ENCODE results near the gene POFUT2. TPM values are rescaled to one million over a fixed set of nuclear protein-coding genes. Genes with fewer than 3 reads are reported as not detected.

POFUT2 gene
- total and polyA plus RNA-seq, 2 donors from 2014 or later: 18.3 to 30.2 TPM

DNA sequence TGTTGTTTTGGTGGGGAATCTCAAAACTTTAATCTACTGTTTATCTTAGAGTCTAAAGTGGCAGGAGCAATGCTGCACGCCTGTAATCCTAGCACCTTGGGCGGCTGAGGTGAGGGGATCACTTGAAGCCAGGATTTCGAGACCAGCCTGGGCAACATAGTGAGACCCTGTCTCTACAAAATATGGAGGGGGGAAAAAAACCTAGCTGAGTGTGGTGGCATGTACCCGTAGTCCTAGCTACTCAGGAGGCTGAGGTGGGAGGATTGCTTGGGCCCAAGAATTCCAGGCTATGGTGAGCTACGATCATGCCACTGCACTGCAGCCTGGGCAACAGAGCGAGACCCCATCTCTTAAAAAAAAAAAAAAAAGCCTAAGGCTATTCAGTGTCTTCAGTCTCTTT, 38.1 kb downstream of the POFUT2 start:
- no peak overlapping the region for H3K9ac ChIP-seq (ENCODE audit: low read length in 3 of 3)
- no peak for DNase-seq
- H3K27ac ChIP-seq (ENCODE audit: low read depth in 2 of 2, low read length in 2 of 2): no peak overlapping the region
- H3K4me3 ChIP-seq (ENCODE audit: low read length in 3 of 3): no peak overlapping the region
- intact Hi-C loops (cut with DNase I): no loop called here
- no peaks in the 10 kb centered on the region for H3K36me3 ChIP-seq (ENCODE audit: control insufficient read depth in 2 of 3, insufficient read depth in 3 of 3, low read length in 3 of 3)
- H3K9me3 ChIP-seq (ENCODE audit: control insufficient read depth in 2 of 3, insufficient read depth in 1 of 3, low read length in 3 of 3): peaks cover 0 to under 1% (median 0%) of the 10 kb centered on the region in 3 donors
- TF ChIP-seq CTCF (IDR thresholded peaks at IDR 0.05; ENCODE audit: borderline replicate concordance, extremely low read depth, insufficient read depth): no peak
- no peaks in the 10 kb centered on the region for H3K4me1 ChIP-seq (ENCODE audit: control insufficient read depth in 2 of 3, insufficient read depth in 2 of 3, low read depth in 1 of 3, low read length in 3 of 3)
- FAIRE-seq: no peak
- H3K27me3 ChIP-seq (ENCODE audit: control insufficient read depth, insufficient read depth, low read length): no peaks in the 10 kb centered on the region

DNA sequence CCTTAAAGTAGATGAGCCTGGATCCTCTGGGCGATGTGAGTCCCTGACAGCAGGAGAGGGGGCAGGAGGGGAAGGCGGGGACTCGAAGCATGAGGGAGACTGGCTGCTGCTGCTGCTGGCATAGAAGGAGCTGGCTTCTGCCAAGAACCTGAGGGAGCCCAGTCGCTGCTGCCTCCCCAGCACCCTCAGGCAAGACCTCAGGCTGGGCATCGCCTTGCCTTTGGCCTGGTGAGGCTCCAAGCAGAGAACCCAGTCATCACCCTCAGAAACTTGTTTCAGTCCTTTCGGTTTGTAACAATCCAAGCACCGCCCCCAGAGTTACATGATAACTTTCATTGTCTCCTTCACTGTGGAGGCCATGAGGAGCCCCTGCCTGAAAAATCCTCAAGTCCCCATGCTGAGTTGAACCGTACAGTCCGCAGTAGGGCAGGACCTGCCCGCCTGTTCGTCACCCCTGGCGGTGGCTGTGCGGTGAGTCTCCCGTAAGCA, 38.8 kb downstream of the POFUT2 start:
- no peak for TF ChIP-seq CTCF (IDR thresholded peaks at IDR 0.05; ENCODE audit: borderline replicate concordance, extremely low read depth, insufficient read depth)
- H3K27ac ChIP-seq (ENCODE audit: low read depth in 2 of 2, low read length in 2 of 2): no peak overlapping the region
- H3K4me3 ChIP-seq (ENCODE audit: low read length in 3 of 3): peak overlapping the region in 1 of 3 donors; percentile 43
- peak in 2 of 5 donors; percentile 41 to 51 for DNase-seq
- H3K9ac ChIP-seq (ENCODE audit: low read length in 3 of 3): no peak overlapping the region
- peaks cover 0 to 7% (median 3%) of the 10 kb centered on the region in 3 donors for H3K9me3 ChIP-seq (ENCODE audit: control insufficient read depth in 2 of 3, insufficient read depth in 1 of 3, low read length in 3 of 3)
- no peaks in the 10 kb centered on the region for H3K4me1 ChIP-seq (ENCODE audit: control insufficient read depth in 2 of 3, insufficient read depth in 2 of 3, low read depth in 1 of 3, low read length in 3 of 3)
- H3K36me3 ChIP-seq (ENCODE audit: control insufficient read depth in 2 of 3, insufficient read depth in 3 of 3, low read length in 3 of 3): no peaks in the 10 kb centered on the region
- no peak for FAIRE-seq
- intact Hi-C loops (cut with DNase I): no loop called here
- H3K27me3 ChIP-seq (ENCODE audit: control insufficient read depth, insufficient read depth, low read length): no peaks in the 10 kb centered on the region

DNA sequence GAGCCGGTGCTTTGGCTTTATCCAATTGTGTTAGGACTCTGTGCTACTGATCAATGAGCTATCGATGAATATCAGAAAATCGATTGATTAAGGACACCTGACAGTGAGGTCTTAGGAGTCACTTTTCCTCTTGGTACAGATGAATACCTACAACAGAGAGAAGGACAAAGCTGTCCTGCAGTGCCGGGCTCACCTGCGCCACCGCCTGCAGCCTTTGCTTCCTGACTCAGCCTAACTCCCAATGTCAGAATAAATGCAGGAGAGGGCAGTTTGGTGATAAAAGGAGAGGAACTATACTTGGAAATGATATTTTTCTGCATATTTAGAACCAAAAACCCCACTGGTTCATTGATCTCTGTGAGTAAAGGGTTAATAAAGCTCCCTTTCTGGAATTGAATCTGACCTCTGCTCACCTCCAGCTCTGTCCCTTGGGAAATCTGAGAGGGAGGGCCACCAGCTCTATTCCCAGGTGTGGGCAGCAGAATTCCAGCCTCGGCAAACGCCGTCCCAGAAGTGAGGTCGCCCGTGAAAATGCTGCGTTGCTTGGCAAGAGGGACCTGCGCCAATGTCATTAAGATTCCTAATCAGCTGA, 39.3 kb downstream of the POFUT2 start:
- no peaks in the 10 kb centered on the region for H3K27me3 ChIP-seq (ENCODE audit: control insufficient read depth, insufficient read depth, low read length)
- H3K4me3 ChIP-seq (ENCODE audit: low read length in 3 of 3): peak overlapping the region in 1 of 3 donors; percentile 43
- no peak for TF ChIP-seq CTCF (IDR thresholded peaks at IDR 0.05; ENCODE audit: borderline replicate concordance, extremely low read depth, insufficient read depth)
- peaks cover 0 to 11% (median 6%) of the 10 kb centered on the region in 3 donors for H3K9me3 ChIP-seq (ENCODE audit: control insufficient read depth in 2 of 3, insufficient read depth in 1 of 3, low read length in 3 of 3)
- no peak overlapping the region for H3K27ac ChIP-seq (ENCODE audit: low read depth in 2 of 2, low read length in 2 of 2)
- DNase-seq: no peak
- no peaks in the 10 kb centered on the region for H3K4me1 ChIP-seq (ENCODE audit: control insufficient read depth in 2 of 3, insufficient read depth in 2 of 3, low read depth in 1 of 3, low read length in 3 of 3)
- H3K36me3 ChIP-seq (ENCODE audit: control insufficient read depth in 2 of 3, insufficient read depth in 3 of 3, low read length in 3 of 3): no peaks in the 10 kb centered on the region
- intact Hi-C loops (cut with DNase I): no loop called here
- no peak overlapping the region for H3K9ac ChIP-seq (ENCODE audit: low read length in 3 of 3)
- FAIRE-seq: no peak
